GM18499 (cell line): ENCODE results near the gene FYCO1.

ENCODE experiments used
- ATAC-seq: cut with Tn5 transposase; IDR thresholded peaks from one replicate; pipeline ENCODE4 v1.9.1; 2021; ENCODE audit warnings: moderate number of reproducible peaks; ENCODE audit not compliant: insufficient read depth, unreplicated experiment

FYCO1 gene

GRCh38 chr3:45947361-45947760, 48.3 kb downstream of the FYCO1 start:
- no peak for ATAC-seq

GRCh38 chr3:45946875-45947274, 48.7 kb downstream of the FYCO1 start:
- no peak for ATAC-seq

- no peak for ATAC-seq
Observed at GRCh38 chr3:45946307-45946706, 49.3 kb downstream of the FYCO1 start.

GRCh38 chr3:45944830-45945620, 50.6 kb downstream of the FYCO1 start:
- ATAC-seq, result no peak

- ATAC-seq, result no peak
Observed at GRCh38 chr3:45943207-45943846, 52.3 kb downstream of the FYCO1 start, which contains the start of gene CXCR6. TSS of gene CXCR6 (plus strand) at chr3:45943464. CDS start at chr3:45946482, 3,018 bp downstream.

- no peak for ATAC-seq
Observed at GRCh38 chr3:45942051-45942825, 53.4 kb downstream of the FYCO1 start.

- ATAC-seq, result no peak
Observed at GRCh38 chr3:45940781-45941365, 54.8 kb downstream of the FYCO1 start.

- no peak for ATAC-seq
Observed at GRCh38 chr3:45940004-45940780, 55.4 kb downstream of the FYCO1 start.

GRCh38 chr3:45939341-45939771, 56.3 kb downstream of the FYCO1 start:
- no peak for ATAC-seq

GRCh38 chr3:45938864-45939263, 56.8 kb downstream of the FYCO1 start:
- no peak for ATAC-seq

- no peak for ATAC-seq
Observed at GRCh38 chr3:45938043-45938435, 57.6 kb downstream of the FYCO1 start.

- ATAC-seq, result no peak
Observed at GRCh38 chr3:45937206-45938042, 58.2 kb downstream of the FYCO1 start.

GRCh38 chr3:45936261-45936660, 59.4 kb downstream of the FYCO1 start:
- ATAC-seq, result no peak

- ATAC-seq, result no peak
Observed at GRCh38 chr3:45933591-45933990, 62.0 kb downstream of the FYCO1 start.

GRCh38 chr3:45932112-45932511, 63.5 kb downstream of the FYCO1 start:
- no peak for ATAC-seq

GRCh38 chr3:45931496-45931895, 64.1 kb downstream of the FYCO1 start:
- no peak for ATAC-seq

GRCh38 chr3:45929042-45929679, 66.5 kb downstream of the FYCO1 start:
- ATAC-seq, result no peak

- no peak for ATAC-seq
Observed at GRCh38 chr3:45927881-45928280, 67.7 kb downstream of the FYCO1 start.

GRCh38 chr3:45923755-45924154, 71.9 kb downstream of the FYCO1 start:
- ATAC-seq, result no peak
